HepG2 (cell line): ENCODE data around the gene TNNT3. TPM values are rescaled to one million over a fixed set of nuclear protein-coding genes. Genes with fewer than 3 reads are reported as not detected.
"Not testable (repeated sequence)": the region's sequence is repeated elsewhere in the genome, so short reads cannot be mapped to it uniquely, and the experiment has no call there.

ENCODE experiments used
- ATAC-seq: fragments of 200-7000 bp; cut with Tn5 transposase; 3 replicates; pipeline ENCODE4 v1.9.1; 2020; ENCODE audit warnings: mild to moderate bottlenecking, moderate library complexity
- BruUV-seq: library from RNA; stranded (reverse); fragments of 400-500 nt; replicated peaks from 2 replicates; lab custom pipeline; 2021; lab: Mats Ljungman, UMichigan
- CTCF ChIA-PET: fragments of 300-600 bp; formaldehyde crosslinking; extraction: SDS; loops from one replicate; lab custom pipeline; 2021; ENCODE audit warnings: low total read pairs, inconsistent platforms, low intra/inter-chr PET ratio; lab: Yijun Ruan, JAX
- POLR2A ChIA-PET: fragments of 350-600 bp; sonication (Branson Sonifier 250); formaldehyde crosslinking; loops from one replicate; lab custom pipeline; 2020; ENCODE audit warnings: antibody characterized with exemption, inconsistent platforms; lab: Yijun Ruan, JAX
- DNase-seq: peaks from one replicate; pipeline ENCODE4 v3.0.0-alpha.2; 2015; ENCODE audit warnings: low spot score
- FAIRE-seq: peaks from 3 replicates; lab custom pipeline; 2011; peaks lifted over from hg19 to GRCh38; lab: Jason Lieb, UNC
- H2AFZ ChIP-seq: one replicate; pipeline ENCODE4 v1.6.1; 2011; ENCODE audit warnings: low read length, inconsistent platforms
- H3K27ac ChIP-seq: fragments of 300-600 bp; 3 replicates; pipeline ENCODE4 v1.8.0; 2011; ENCODE audit warnings: mixed run types, mild to moderate bottlenecking, mixed read lengths, low read length, inconsistent platforms; ENCODE audit not compliant: insufficient read depth; ENCODE audit errors: extremely low read length
- H3K27me3 ChIP-seq, 2 experiments: fragments of 200-600 bp in 1 of 2; 2 replicates in 1 of 2; 3 replicates in 1 of 2; pipeline versions ENCODE4 v1.6.0 to v1.8.0; 2011; ENCODE audit warnings: low read length in 2 of 2, mild to moderate bottlenecking in 2 of 2, moderate library complexity in 2 of 2, inconsistent platforms in 1 of 2; ENCODE audit not compliant: insufficient read depth in 2 of 2, control insufficient read depth in 1 of 2
- H3K36me3 ChIP-seq, 2 experiments: fragments of 200-600 bp in 1 of 2; replicated peaks in 1 of 2; 2 replicates in 1 of 2; 3 replicates in 1 of 2; pipeline versions ENCODE4 v1.5.1 to v1.8.0; 2011; ENCODE audit warnings: low read length in 2 of 2, inconsistent platforms in 1 of 2; ENCODE audit not compliant: insufficient read depth in 2 of 2, control insufficient read depth in 1 of 2
- H3K4me1 ChIP-seq: 2 replicates; pipeline ENCODE4 v1.5.1; 2012; ENCODE audit warnings: low read length, inconsistent platforms; ENCODE audit not compliant: insufficient read depth
- H3K4me2 ChIP-seq: 2 replicates; pipeline ENCODE4 v1.6.0; 2011; ENCODE audit warnings: low read depth, low read length, inconsistent platforms
- H3K4me3 ChIP-seq, 3 experiments: fragments of 200-600 bp in 1 of 3; sonication (generic), shearing (Covaris generic) in 1 of 3; replicated peaks in 1 of 3; 2 replicates each; pipeline ENCODE4 v1.5.1; 2011 to 2016; ENCODE audit warnings: low read length in 3 of 3, inconsistent platforms in 2 of 3, low read depth in 2 of 3, mild to moderate bottlenecking in 2 of 3, control low read depth in 1 of 3, mixed read lengths in 1 of 3; ENCODE audit not compliant: insufficient read depth in 1 of 3
- H3K79me2 ChIP-seq: one replicate; pipeline ENCODE4 v1.6.1; 2011; ENCODE audit warnings: low read length, inconsistent platforms; ENCODE audit not compliant: insufficient read depth
- H3K9ac ChIP-seq: 2 replicates; pipeline ENCODE4 v1.6.0; 2011; ENCODE audit warnings: mild to moderate bottlenecking, low read depth, low read length, inconsistent platforms; ENCODE audit not compliant: insufficient read depth
- H3K9me3 ChIP-seq: 2 replicates; pipeline ENCODE4 v1.5.1; 2012; ENCODE audit warnings: mild to moderate bottlenecking, low read length
- H4K20me1 ChIP-seq: 2 replicates; pipeline ENCODE4 v1.6.0; 2011; ENCODE audit warnings: inconsistent platforms, mild to moderate bottlenecking, low read length, moderate library complexity; ENCODE audit not compliant: insufficient read depth
- ZNF768 ChIP-seq: sonication (generic); formaldehyde crosslinking; IDR thresholded peaks from 2 replicates; pipeline ENCODE4 v1.4.0; 2020; ENCODE audit warnings: missing genetic modification reagents
- ZNF770 ChIP-seq: sonication (generic); formaldehyde crosslinking; IDR thresholded peaks from 2 replicates; pipeline ENCODE4 v1.5.0; 2020; ENCODE audit warnings: mild to moderate bottlenecking, missing genetic modification reagents
- WGBS: methylation state at CpG from one replicate; pipeline ENCODE4 v1.1.6; 2017; ENCODE audit warnings: low lambda C conversion rate; 5-methylcytosine and 5-hydroxymethylcytosine counted together
- in situ Hi-C: cut with HindIII; loops from 2 replicates; pipeline ENCODE4 v1.10.0; 2017; ENCODE audit warnings: low pct_unique_long_range_greater_than_20kb; ENCODE audit not compliant: extremely low pct_ligation_motif_present
- intact Hi-C: fragments of 100-400 bp; cut with micrococcal nuclease; formaldehyde crosslinking; loops from one replicate; pipeline ENCODE4 v1.10.0; 2022; ENCODE audit not compliant: unreplicated experiment
- polyA plus RNA-seq, 8 experiments: library from polyadenylated mRNA; depleted of rRNA in 3 of 8; stranded (reverse) in 7 of 8; unstranded in 1 of 8; fragments of >200 nt; fragmentation: Illumina TruSeq in 4 of 8; extraction: Trizol in 4 of 8; gene quantifications; 2 replicates each; pipeline versions ENCODE4 v1.2.1 to v1.2.3, GENCODE V29; 2011 to 2016; ENCODE audit warnings: low read depth in 4 of 8, missing spikeins in 1 of 8, mixed read lengths in 1 of 8; ENCODE audit not compliant: insufficient read depth in 1 of 8
- total RNA-seq, 5 experiments: library from RNA; depleted of rRNA; stranded (reverse); fragments of >200 nt; fragmentation: Illumina TruSeq; extraction: Trizol; gene quantifications; 2 replicates each; pipeline ENCODE4 v1.2.3, GENCODE V29; 2016; ENCODE audit warnings: low read depth in 1 of 5

The TNNT3 gene
- total and polyA plus RNA-seq, 2 of the 13 experiments (the other 11 are each of a cell fraction or from before 2014, with no cell fraction given): not detected

GRCh38 chr11:1873813-1874150 lies 45.7 kb upstream of the TNNT3 start:
- H4K20me1 ChIP-seq, H3K4me2 ChIP-seq, H3K4me3 ChIP-seq, H3K9me3 ChIP-seq, DNase-seq, H3K36me3 ChIP-seq, in situ Hi-C loops, POLR2A ChIA-PET, H3K79me2 ChIP-seq, H2AFZ ChIP-seq, FAIRE-seq, H3K9ac ChIP-seq, CTCF ChIA-PET, intact Hi-C loops, ATAC-seq, H3K27ac ChIP-seq, BruUV-seq: not testable (repeated sequence)
- Histone ChIP-seq H3K27me3 (peaks cover 18 to 56% of the 10 kb centered on the region in 2 experiments), H3K4me1 (peaks cover 16% of the 10 kb centered on the region)
- WGBS: 56% methylated on average over 17 of the region's 17 CpGs
- TF ChIP-seq ZNF770 (CRISPR knock-in tag): peak; percentile 74; the same call in 1 of the 2 replicates

- not testable (repeated sequence) for H2AFZ ChIP-seq, FAIRE-seq
Observed at GRCh38 chr11:1874441-1875092, 44.9 kb upstream of the TNNT3 start.

More at GRCh38 chr11:1874441-1875092, 44.9 kb upstream of the TNNT3 start:
- peak; percentile 76; the same call in 1 of the 2 replicates for TF ChIP-seq ZNF768
- TF ChIP-seq, all 625 proteins: peak for 1; not testable (repeated sequence) for 624
- ATAC-seq, H3K79me2 ChIP-seq, intact Hi-C loops, H3K9ac ChIP-seq, H3K4me2 ChIP-seq, DNase-seq, H4K20me1 ChIP-seq, H3K27ac ChIP-seq, H3K9me3 ChIP-seq, BruUV-seq, H3K36me3 ChIP-seq, H3K4me3 ChIP-seq, in situ Hi-C loops, POLR2A ChIA-PET: not testable (repeated sequence)
- peaks cover 15 to 53% of the 10 kb centered on the region in 2 experiments; a peak in 4 of 5 replicates for H3K27me3 ChIP-seq
- WGBS: 15% methylated on average over 3 of the region's 17 CpGs
- peaks cover 16% of the 10 kb centered on the region for H3K4me1 ChIP-seq
- CTCF ChIA-PET: interaction anchor here (2.9 kb wide), 1 partner anchor 276 kb away, joined by 36 read pairs; no protein-coding TSS in a partner anchor
